Measurements from ENCODE around the gene KY.

The KY gene

GRCh38 chr3:134650431-134651346 lies at the start of gene KY:
Gene KY, minus strand, starts transcription at chr3:134651022. Its CDS starts 62 bp downstream, at chr3:134650960.
- Histone ChIP-seq H2AFZ (ENCODE audit: low read depth, low read length) (no peak within 1 kb of the TSS), H3K4me2 (ENCODE audit: low read length) (no peak within 1 kb of the TSS), H3K36me3 (replicated peaks; ENCODE audit: low read depth, low read length) (no peaks in the 10 kb centered on the region), H3K9me3 (ENCODE audit: insufficient read depth, low read length) (no peaks in the 10 kb centered on the region), H3K9ac (ENCODE audit: low read length) (no peak within 1 kb of the TSS), H3K27me3 (ENCODE audit: low read depth, low read length) (peaks cover 13% of the 10 kb centered on the region; the same call in 1 of the 2 replicates), H3K79me2 (ENCODE audit: low read length) (no peaks in the 10 kb centered on the region), H3K4me1 (ENCODE audit: low read length) (no peaks in the 10 kb centered on the region), H3K4me3 (ENCODE audit: low read length) (no peak within 1 kb of the TSS), H3K27ac (ENCODE audit: low read length) (no peak within 1 kb of the TSS), H4K20me1 (ENCODE audit: insufficient read depth, low read length) (no peaks in the 10 kb centered on the region)
- TF ChIP-seq CTCF (IDR thresholded peaks at IDR 0.05; ENCODE audit: low read depth, low read length), result no peak
- no peak for TF ChIP-seq EZH2phosphoT487 (IDR thresholded peaks at IDR 0.05; ENCODE audit: low read depth)

DNA sequence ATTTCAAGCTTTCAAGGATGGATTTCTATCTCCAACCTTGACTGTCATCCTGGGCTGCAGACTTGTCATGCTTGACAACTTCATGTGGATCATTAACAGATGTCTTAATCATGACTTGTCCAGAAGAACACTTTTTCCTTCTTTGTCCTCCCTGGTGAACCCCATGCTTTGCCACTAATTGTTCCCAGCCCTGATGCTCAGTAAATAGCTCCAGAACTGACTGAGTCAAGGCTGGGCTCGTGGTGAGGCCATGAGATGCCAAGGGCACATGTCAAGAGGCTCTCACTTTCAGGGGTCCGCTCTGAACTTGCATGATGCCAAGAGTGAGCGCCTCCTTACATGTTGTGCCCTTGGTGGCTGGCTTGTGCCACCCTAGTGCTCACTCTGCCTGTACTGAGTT lies 48.9 kb upstream of the KY start:
- no peak for TF ChIP-seq CTCF (IDR thresholded peaks at IDR 0.05; ENCODE audit: low read depth, low read length)
- TF ChIP-seq EZH2phosphoT487 (IDR thresholded peaks at IDR 0.05; ENCODE audit: low read depth), result no peak
- Histone ChIP-seq H3K79me2 (ENCODE audit: low read length) (no peaks in the 10 kb centered on the region), H2AFZ (ENCODE audit: low read depth, low read length) (no peak overlapping the region), H3K9ac (ENCODE audit: low read length) (no peak overlapping the region), H3K4me3 (ENCODE audit: low read length) (no peak overlapping the region), H4K20me1 (ENCODE audit: insufficient read depth, low read length) (no peaks in the 10 kb centered on the region), H3K9me3 (ENCODE audit: insufficient read depth, low read length) (no peaks in the 10 kb centered on the region), H3K27ac (ENCODE audit: low read length) (no peak overlapping the region), H3K27me3 (ENCODE audit: low read depth, low read length) (peaks cover 13% of the 10 kb centered on the region), H3K4me1 (ENCODE audit: low read length) (no peaks in the 10 kb centered on the region), H3K4me2 (ENCODE audit: low read length) (no peak overlapping the region), H3K36me3 (replicated peaks; ENCODE audit: low read depth, low read length) (no peaks in the 10 kb centered on the region)

DNA sequence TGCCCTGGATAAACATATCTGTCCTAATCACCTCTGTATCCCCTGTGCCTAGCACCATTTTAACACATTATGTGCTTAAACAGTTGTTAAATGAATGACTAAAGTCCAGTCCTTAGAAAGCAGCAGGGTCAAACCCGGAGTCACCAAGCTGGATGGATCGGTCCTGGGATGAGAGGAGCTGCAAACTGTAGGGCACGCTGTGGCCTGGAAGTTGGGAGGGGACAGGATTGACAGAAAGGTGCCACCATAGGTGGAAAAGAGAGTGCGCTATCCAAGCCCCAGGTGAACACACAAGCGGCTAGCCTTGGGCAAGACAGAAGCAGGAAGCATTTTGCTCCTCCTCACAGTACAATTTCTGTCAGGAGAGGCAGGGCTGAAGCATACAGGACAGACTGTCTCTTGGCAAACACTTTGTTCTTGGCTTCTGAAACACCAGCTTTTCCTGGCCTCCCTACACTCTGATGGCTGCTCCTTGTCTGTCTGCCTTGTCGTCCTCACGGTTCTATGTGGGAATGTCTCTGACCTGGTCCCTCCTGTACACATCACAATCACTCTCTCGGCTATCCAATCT lies 48.4 kb upstream of the KY start:
- Histone ChIP-seq H3K27me3 (ENCODE audit: low read depth, low read length) (peaks cover 13% of the 10 kb centered on the region), H3K4me2 (ENCODE audit: low read length) (no peak overlapping the region), H3K4me1 (ENCODE audit: low read length) (no peaks in the 10 kb centered on the region), H3K9me3 (ENCODE audit: insufficient read depth, low read length) (no peaks in the 10 kb centered on the region), H3K27ac (ENCODE audit: low read length) (no peak overlapping the region), H3K79me2 (ENCODE audit: low read length) (no peaks in the 10 kb centered on the region), H4K20me1 (ENCODE audit: insufficient read depth, low read length) (no peaks in the 10 kb centered on the region), H3K36me3 (replicated peaks; ENCODE audit: low read depth, low read length) (no peaks in the 10 kb centered on the region), H2AFZ (ENCODE audit: low read depth, low read length) (no peak overlapping the region), H3K4me3 (ENCODE audit: low read length) (no peak overlapping the region), H3K9ac (ENCODE audit: low read length) (no peak overlapping the region)
- no peak for TF ChIP-seq EZH2phosphoT487 (IDR thresholded peaks at IDR 0.05; ENCODE audit: low read depth)
- TF ChIP-seq CTCF (IDR thresholded peaks at IDR 0.05; ENCODE audit: low read depth, low read length), result no peak

All from OCI-LY3 (cell line).